ENCODE measurements around the gene CCDC88B. TPM values are rescaled to one million over a fixed set of nuclear protein-coding genes. Genes with fewer than 3 reads are reported as not detected.

Gene CCDC88B
- total RNA-seq, 2 donors from 2014 or later = 15.0 to 52.2 TPM

- H3K36me3 ChIP-seq = no peaks in the 10 kb centered on the region
- no peaks in the 10 kb centered on the region for H3K9me3 ChIP-seq
- H3K27me3 ChIP-seq = no peaks in the 10 kb centered on the region
- no peak overlapping the region for H3K9ac ChIP-seq (ENCODE audit: low read depth in 2 of 2, low read length in 2 of 2)
- no peaks in the 10 kb centered on the region for H3K4me1 ChIP-seq
- intact Hi-C loops (cut with DNase I) = no loop called here
- TF ChIP-seq CTCF (IDR thresholded peaks at IDR 0.05) = no peak
- H3K4me3 ChIP-seq = no peak overlapping the region
- no peak overlapping the region for H3K27ac ChIP-seq
- DNase-seq = no peak
Observed at GRCh38 chr11:64391839-64392238, 51.8 kb downstream of the CCDC88B start.

GRCh38 chr11:64395545-64396078, 55.6 kb downstream of the CCDC88B start:
- Histone ChIP-seq H3K4me1 (no peaks in the 10 kb centered on the region), H3K4me3 (no peak overlapping the region), H3K36me3 (no peaks in the 10 kb centered on the region), H3K9ac (ENCODE audit: low read depth in 2 of 2, low read length in 2 of 2) (no peak overlapping the region), H3K9me3 (no peaks in the 10 kb centered on the region), H3K27ac (no peak overlapping the region), H3K27me3 (no peaks in the 10 kb centered on the region)
- intact Hi-C loops (cut with DNase I) = no loop called here
- TF ChIP-seq CTCF (IDR thresholded peaks at IDR 0.05) = no peak
- DNase-seq = no peak

GRCh38 chr11:64396079-64396591, 56.1 kb downstream of the CCDC88B start:
- intact Hi-C loops (cut with DNase I) = no loop called here
- DNase-seq = no peak
- H3K9ac ChIP-seq (ENCODE audit: low read depth in 2 of 2, low read length in 2 of 2) = no peak overlapping the region
- no peak overlapping the region for H3K4me3 ChIP-seq
- H3K9me3 ChIP-seq = no peaks in the 10 kb centered on the region
- no peak for TF ChIP-seq CTCF (IDR thresholded peaks at IDR 0.05)
- H3K4me1 ChIP-seq = no peaks in the 10 kb centered on the region
- no peaks in the 10 kb centered on the region for H3K27me3 ChIP-seq
- H3K36me3 ChIP-seq = no peaks in the 10 kb centered on the region
- no peak overlapping the region for H3K27ac ChIP-seq

GRCh38 chr11:64400102-64400501, 60.1 kb downstream of the CCDC88B start:
- Histone ChIP-seq H3K36me3 (no peaks in the 10 kb centered on the region), H3K9me3 (no peaks in the 10 kb centered on the region), H3K9ac (ENCODE audit: low read depth in 2 of 2, low read length in 2 of 2) (no peak overlapping the region), H3K27ac (no peak overlapping the region), H3K27me3 (no peaks in the 10 kb centered on the region), H3K4me1 (no peaks in the 10 kb centered on the region), H3K4me3 (no peak overlapping the region)
- DNase-seq = no peak
- intact Hi-C loops (cut with DNase I) = no loop called here
- TF ChIP-seq CTCF (IDR thresholded peaks at IDR 0.05) = no peak

GRCh38 chr11:64400667-64401066, 60.7 kb downstream of the CCDC88B start:
- TF ChIP-seq CTCF (IDR thresholded peaks at IDR 0.05) = no peak
- intact Hi-C loops (cut with DNase I) = no loop called here
- DNase-seq = no peak

More at GRCh38 chr11:64400667-64401066, 60.7 kb downstream of the CCDC88B start:
- Histone ChIP-seq H3K27me3 (no peaks in the 10 kb centered on the region), H3K4me3 (no peak overlapping the region), H3K9me3 (no peaks in the 10 kb centered on the region), H3K4me1 (no peaks in the 10 kb centered on the region), H3K36me3 (no peaks in the 10 kb centered on the region), H3K9ac (ENCODE audit: low read depth in 2 of 2, low read length in 2 of 2) (no peak overlapping the region), H3K27ac (no peak overlapping the region)

Data from colonic mucosa (tissue), 4 donors.